HG02678 (cell line): ENCODE measurements around the gene KCNIP1.
"Not testable (repeated sequence)": the region's sequence is repeated elsewhere in the genome, so short reads cannot be mapped to it uniquely, and the experiment has no call there.

Experiments used
- ATAC-seq: cut with Tn5 transposase; IDR thresholded peaks from one replicate; pipeline ENCODE4 v1.9.1; 2021; ENCODE audit warnings: mild to moderate bottlenecking, moderate library complexity; ENCODE audit not compliant: unreplicated experiment

The KCNIP1 gene

GRCh38 chr5:170746075-170746960 is 242.5 kb downstream of the KCNIP1 start:
- no peak for ATAC-seq

GRCh38 chr5:170746961-170747340 is 243.1 kb downstream of the KCNIP1 start:
- ATAC-seq: no peak

GRCh38 chr5:170747357-170747756 is 243.5 kb downstream of the KCNIP1 start:
- ATAC-seq: no peak

- no peak for ATAC-seq
Measured at GRCh38 chr5:170747851-170748250, 244.0 kb downstream of the KCNIP1 start.

GRCh38 chr5:170748951-170749471 is 245.2 kb downstream of the KCNIP1 start:
- ATAC-seq: no peak

- no peak for ATAC-seq
Measured at GRCh38 chr5:170749911-170750431, 246.2 kb downstream of the KCNIP1 start.

GRCh38 chr5:170750791-170751190 is 247.0 kb downstream of the KCNIP1 start:
- ATAC-seq: no peak

GRCh38 chr5:170751631-170752030 is 247.8 kb downstream of the KCNIP1 start:
- ATAC-seq: no peak

- no peak for ATAC-seq
Measured at GRCh38 chr5:170752257-170753215, 248.7 kb downstream of the KCNIP1 start.

GRCh38 chr5:170753311-170753710 is 249.5 kb downstream of the KCNIP1 start:
- ATAC-seq: no peak

GRCh38 chr5:170754508-170754907 is 250.7 kb downstream of the KCNIP1 start:
- ATAC-seq: not testable (repeated sequence)

GRCh38 chr5:170755679-170756456 is 252.0 kb downstream of the KCNIP1 start:
- no peak for ATAC-seq

GRCh38 chr5:170756691-170757090 is 252.9 kb downstream of the KCNIP1 start:
- ATAC-seq: no peak

GRCh38 chr5:170757182-170757601 is 253.4 kb downstream of the KCNIP1 start:
- peak; percentile 86 for ATAC-seq

- no peak for ATAC-seq
Measured at GRCh38 chr5:170757669-170758068, 253.8 kb downstream of the KCNIP1 start.

- ATAC-seq: no peak
Measured at GRCh38 chr5:170758481-170758880, 254.7 kb downstream of the KCNIP1 start.

GRCh38 chr5:170760113-170760512 is 256.3 kb downstream of the KCNIP1 start:
- no peak for ATAC-seq

- ATAC-seq: no peak
Measured at GRCh38 chr5:170761048-170761707, 257.4 kb downstream of the KCNIP1 start.

- no peak for ATAC-seq
Measured at GRCh38 chr5:170761708-170762066, 257.9 kb downstream of the KCNIP1 start.

GRCh38 chr5:170762298-170762697 is 258.5 kb downstream of the KCNIP1 start:
- not testable (repeated sequence) for ATAC-seq
